ENCODE results near the gene TRIL.

Gene TRIL, protein sequence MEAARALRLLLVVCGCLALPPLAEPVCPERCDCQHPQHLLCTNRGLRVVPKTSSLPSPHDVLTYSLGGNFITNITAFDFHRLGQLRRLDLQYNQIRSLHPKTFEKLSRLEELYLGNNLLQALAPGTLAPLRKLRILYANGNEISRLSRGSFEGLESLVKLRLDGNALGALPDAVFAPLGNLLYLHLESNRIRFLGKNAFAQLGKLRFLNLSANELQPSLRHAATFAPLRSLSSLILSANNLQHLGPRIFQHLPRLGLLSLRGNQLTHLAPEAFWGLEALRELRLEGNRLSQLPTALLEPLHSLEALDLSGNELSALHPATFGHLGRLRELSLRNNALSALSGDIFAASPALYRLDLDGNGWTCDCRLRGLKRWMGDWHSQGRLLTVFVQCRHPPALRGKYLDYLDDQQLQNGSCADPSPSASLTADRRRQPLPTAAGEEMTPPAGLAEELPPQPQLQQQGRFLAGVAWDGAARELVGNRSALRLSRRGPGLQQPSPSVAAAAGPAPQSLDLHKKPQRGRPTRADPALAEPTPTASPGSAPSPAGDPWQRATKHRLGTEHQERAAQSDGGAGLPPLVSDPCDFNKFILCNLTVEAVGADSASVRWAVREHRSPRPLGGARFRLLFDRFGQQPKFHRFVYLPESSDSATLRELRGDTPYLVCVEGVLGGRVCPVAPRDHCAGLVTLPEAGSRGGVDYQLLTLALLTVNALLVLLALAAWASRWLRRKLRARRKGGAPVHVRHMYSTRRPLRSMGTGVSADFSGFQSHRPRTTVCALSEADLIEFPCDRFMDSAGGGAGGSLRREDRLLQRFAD

DNA sequence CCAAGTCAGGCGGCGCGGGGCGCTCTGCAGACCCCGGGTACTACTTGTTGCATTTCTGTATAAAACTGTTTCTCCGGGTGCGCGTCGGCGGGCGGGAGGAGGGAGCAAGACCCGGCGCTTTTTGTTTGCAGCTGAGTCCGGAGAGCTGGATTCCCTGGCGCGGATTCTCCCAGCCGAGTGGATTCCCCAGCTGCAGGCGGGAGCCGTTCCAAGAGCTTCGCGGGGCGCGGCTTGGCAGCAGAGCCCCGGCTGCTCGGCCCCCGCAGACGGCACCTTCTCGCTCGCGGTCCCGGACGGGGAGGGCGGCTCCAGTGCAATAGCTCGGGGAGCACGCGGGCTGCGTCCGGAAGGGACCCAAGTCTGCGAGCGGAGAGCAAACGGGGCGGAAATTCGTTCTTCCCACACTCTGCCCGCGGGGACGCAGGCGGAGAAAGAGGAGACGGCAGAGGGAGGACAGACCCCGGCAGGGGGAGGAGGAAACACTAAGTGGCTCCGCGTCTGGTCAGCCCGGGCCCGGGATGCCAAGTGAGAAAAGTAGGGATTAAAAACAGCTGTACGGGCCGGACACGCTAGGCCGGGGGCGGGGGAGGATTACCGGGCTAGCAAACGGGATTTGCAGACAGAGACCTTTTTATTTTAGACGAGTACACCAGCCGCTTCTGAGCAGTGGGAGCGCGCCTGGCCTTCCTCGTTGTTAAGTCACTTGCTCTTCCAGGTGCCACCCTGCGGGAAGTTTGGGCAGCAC is at the start of gene TRIL:
Gene TRIL, minus strand, starts transcription at position 96 of the 745 bp plus-strand sequence. CDS start 284 bp downstream, outside the sequence.
- TF ChIP-seq, protein P1, sequence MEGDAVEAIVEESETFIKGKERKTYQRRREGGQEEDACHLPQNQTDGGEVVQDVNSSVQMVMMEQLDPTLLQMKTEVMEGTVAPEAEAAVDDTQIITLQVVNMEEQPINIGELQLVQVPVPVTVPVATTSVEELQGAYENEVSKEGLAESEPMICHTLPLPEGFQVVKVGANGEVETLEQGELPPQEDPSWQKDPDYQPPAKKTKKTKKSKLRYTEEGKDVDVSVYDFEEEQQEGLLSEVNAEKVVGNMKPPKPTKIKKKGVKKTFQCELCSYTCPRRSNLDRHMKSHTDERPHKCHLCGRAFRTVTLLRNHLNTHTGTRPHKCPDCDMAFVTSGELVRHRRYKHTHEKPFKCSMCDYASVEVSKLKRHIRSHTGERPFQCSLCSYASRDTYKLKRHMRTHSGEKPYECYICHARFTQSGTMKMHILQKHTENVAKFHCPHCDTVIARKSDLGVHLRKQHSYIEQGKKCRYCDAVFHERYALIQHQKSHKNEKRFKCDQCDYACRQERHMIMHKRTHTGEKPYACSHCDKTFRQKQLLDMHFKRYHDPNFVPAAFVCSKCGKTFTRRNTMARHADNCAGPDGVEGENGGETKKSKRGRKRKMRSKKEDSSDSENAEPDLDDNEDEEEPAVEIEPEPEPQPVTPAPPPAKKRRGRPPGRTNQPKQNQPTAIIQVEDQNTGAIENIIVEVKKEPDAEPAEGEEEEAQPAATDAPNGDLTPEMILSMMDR (IDR thresholded peaks at IDR 0.05; ENCODE audit: insufficient read depth, low read length, poor library complexity, severe bottlenecking): no peak
- no peaks in the 10 kb centered on the region for H3K36me3 ChIP-seq (ENCODE audit: control insufficient read depth, insufficient read depth, low read length)
- H3K4me3 ChIP-seq (replicated peaks; ENCODE audit: low read depth, low read length): no peak within 1 kb of the TSS
- no peaks in the 10 kb centered on the region; the same call in 1 of the 2 replicates for H3K27me3 ChIP-seq (replicated peaks; ENCODE audit: control insufficient read depth, insufficient read depth, low read length)
- DNase-seq (ENCODE audit: extremely low read depth, insufficient read length): peak; percentile 6

DNA sequence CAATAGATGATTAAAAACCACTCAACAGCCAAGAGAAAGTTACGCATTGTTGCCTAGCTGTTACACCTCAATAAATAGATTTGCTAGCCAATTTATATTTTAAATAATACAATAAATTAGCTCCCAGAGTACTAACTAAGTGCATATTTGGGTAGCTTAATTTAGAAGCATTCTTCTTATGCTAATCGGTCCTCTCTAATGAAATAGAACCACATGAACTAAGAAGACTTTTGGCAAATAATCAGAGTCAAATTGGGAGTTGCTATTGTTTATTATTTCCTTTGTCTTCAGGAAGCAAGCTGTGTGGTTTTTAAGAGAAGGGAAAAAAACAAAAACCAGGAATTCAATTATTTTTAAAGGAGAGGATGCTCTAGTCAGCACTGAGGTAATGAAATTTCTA is 49.0 kb upstream of the TRIL start:
- TF ChIP-seq, protein P1 (IDR thresholded peaks at IDR 0.05; ENCODE audit: insufficient read depth, low read length, poor library complexity, severe bottlenecking): no peak
- Histone ChIP-seq H3K27me3 (replicated peaks; ENCODE audit: control insufficient read depth, insufficient read depth, low read length) (no peaks in the 10 kb centered on the region), H3K4me3 (replicated peaks; ENCODE audit: low read depth, low read length) (no peak overlapping the region), H3K36me3 (ENCODE audit: control insufficient read depth, insufficient read depth, low read length) (no peaks in the 10 kb centered on the region)
- DNase-seq (ENCODE audit: extremely low read depth, insufficient read length): no peak

DNA sequence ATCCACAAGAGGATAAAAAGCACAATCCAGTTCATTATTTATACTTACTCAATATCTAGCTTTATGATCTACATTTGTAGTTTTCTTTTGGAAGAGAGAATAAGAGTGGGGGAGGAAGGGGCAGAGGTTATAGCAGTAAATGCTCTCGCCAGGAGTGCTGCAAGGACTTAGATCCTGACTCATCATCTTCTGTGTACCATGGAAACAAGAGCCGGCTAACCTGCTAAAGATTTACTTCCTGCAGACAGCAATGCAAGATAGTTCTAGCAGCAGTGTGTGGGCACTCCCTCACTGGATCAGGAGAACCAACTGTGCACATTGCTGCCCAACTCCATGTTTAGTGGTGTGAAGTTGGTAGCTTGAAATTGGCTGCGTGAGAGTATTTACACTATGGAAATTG is 47.7 kb upstream of the TRIL start:
- no peaks in the 10 kb centered on the region for H3K36me3 ChIP-seq (ENCODE audit: control insufficient read depth, insufficient read depth, low read length)
- DNase-seq (ENCODE audit: extremely low read depth, insufficient read length): no peak
- H3K27me3 ChIP-seq (replicated peaks; ENCODE audit: control insufficient read depth, insufficient read depth, low read length): no peaks in the 10 kb centered on the region
- H3K4me3 ChIP-seq (replicated peaks; ENCODE audit: low read depth, low read length): no peak overlapping the region
- TF ChIP-seq, protein P1 (IDR thresholded peaks at IDR 0.05; ENCODE audit: insufficient read depth, low read length, poor library complexity, severe bottlenecking): no peak

DNA sequence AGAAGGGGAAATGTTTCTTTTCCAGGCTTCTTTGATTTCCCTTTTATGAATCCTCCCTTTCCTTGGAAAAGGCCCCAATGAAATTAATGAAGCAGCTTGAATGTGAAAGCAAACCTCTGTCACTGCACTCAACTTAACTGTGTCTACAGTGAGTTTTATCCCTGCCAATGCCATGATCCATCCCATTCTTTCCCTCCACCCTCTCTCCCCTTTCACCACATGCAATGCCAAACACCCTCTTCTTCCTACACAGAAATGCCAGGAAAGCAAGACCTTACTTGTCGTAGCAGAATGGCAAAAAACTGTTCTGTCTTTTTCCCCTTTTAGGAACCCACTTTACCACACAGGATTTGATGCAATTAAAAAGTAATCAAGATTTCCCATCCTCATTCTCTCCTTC is 47.3 kb upstream of the TRIL start:
- TF ChIP-seq, protein P1 (IDR thresholded peaks at IDR 0.05; ENCODE audit: insufficient read depth, low read length, poor library complexity, severe bottlenecking): no peak
- Histone ChIP-seq H3K27me3 (replicated peaks; ENCODE audit: control insufficient read depth, insufficient read depth, low read length) (no peaks in the 10 kb centered on the region), H3K4me3 (replicated peaks; ENCODE audit: low read depth, low read length) (no peak overlapping the region), H3K36me3 (ENCODE audit: control insufficient read depth, insufficient read depth, low read length) (no peaks in the 10 kb centered on the region)
- no peak for DNase-seq (ENCODE audit: extremely low read depth, insufficient read length)

DNA sequence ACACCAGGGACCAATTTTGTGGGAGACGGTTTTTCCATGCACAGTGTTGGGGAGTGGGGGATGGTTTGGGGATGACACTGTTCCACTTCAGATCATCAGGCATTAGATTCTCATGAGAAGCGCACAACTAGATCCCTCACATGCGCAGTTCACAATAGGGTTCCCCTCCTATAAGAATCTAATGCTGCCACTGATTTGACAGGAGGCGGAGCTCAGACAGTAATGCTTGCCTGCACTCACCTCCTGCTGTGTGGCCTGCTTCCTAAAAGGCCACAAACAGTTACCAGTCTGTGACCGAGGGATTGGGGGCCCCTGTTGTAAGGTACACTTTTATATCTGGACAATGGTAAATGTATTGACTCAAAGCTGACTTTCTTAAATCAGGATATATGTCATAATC is 45.6 kb upstream of the TRIL start:
- Histone ChIP-seq H3K4me3 (replicated peaks; ENCODE audit: low read depth, low read length) (no peak overlapping the region), H3K27me3 (replicated peaks; ENCODE audit: control insufficient read depth, insufficient read depth, low read length) (no peaks in the 10 kb centered on the region), H3K36me3 (ENCODE audit: control insufficient read depth, insufficient read depth, low read length) (no peaks in the 10 kb centered on the region)
- TF ChIP-seq, protein P1 (IDR thresholded peaks at IDR 0.05; ENCODE audit: insufficient read depth, low read length, poor library complexity, severe bottlenecking): no peak
- no peak for DNase-seq (ENCODE audit: extremely low read depth, insufficient read length)

All from GM06990 (cell line).